ENCODE data around the gene DCDC2B. TPM values are rescaled to one million over a fixed set of nuclear protein-coding genes. Genes with fewer than 3 reads are reported as not detected.

DCDC2B gene
- total RNA-seq, 2 experiments from 2014 or later: 0.06 to 0.29 TPM

GRCh38 chr1:32239790-32240139 is 30.9 kb downstream of the DCDC2B start:
- no TSS peak for BruUV-seq (replicated peaks)
- H3K36me3 ChIP-seq (ENCODE audit: insufficient read depth, low read length): peaks cover 4% of the 10 kb centered on the region; the same call in 1 of the 2 replicates
- H3K27ac ChIP-seq (ENCODE audit: low read depth, low read length, poor library complexity, severe bottlenecking): no peak overlapping the region
- ChIA-PET CTCF (ENCODE audit: unreplicated experiment) (no interaction called here), POLR2A (interaction anchor here (0.9 to 2.0 kb wide), 2 partner anchors 11 to 16 kb away, joined by 4 to 7 read pairs; partner anchors contain the start of gene LCK)
- no peak overlapping the region for H3K4me3 ChIP-seq (ENCODE audit: low read depth, low read length, poor library complexity, severe bottlenecking)
- peak overlapping the region; percentile 86; the same call in 1 of the 2 replicates for H2AFZ ChIP-seq (ENCODE audit: low read length)
- no peaks in the 10 kb centered on the region for H3K79me2 ChIP-seq (ENCODE audit: insufficient read depth, low read depth, low read length)
- H3K4me1 ChIP-seq (ENCODE audit: insufficient read depth, low read length, poor library complexity, severe bottlenecking): peaks cover 35% of the 10 kb centered on the region
- intact Hi-C loops (cut with micrococcal nuclease; ENCODE audit: unreplicated experiment): no loop called here
- peak overlapping the region; percentile 74 for H3K4me2 ChIP-seq (ENCODE audit: low read length)
- no peaks in the 10 kb centered on the region for H4K20me1 ChIP-seq (ENCODE audit: insufficient read depth, low read length)
- DNase-seq (ENCODE audit: low spot score): no peak
- H3K9me2 ChIP-seq (ENCODE audit: insufficient read depth, low read length): no peaks in the 10 kb centered on the region
- H3K9me3 ChIP-seq (ENCODE audit: low read length): no peaks in the 10 kb centered on the region
- TF ChIP-seq EZH2phosphoT487 (IDR thresholded peaks at IDR 0.05; ENCODE audit: borderline replicate concordance, low read depth, low read length): no peak
- TF ChIP-seq CTCF (conservative IDR thresholded peaks at IDR 0.05; ENCODE audit: low read length): no peak

- H3K4me2 ChIP-seq (ENCODE audit: low read length): peak overlapping the region; percentile 74
- H3K9me2 ChIP-seq (ENCODE audit: insufficient read depth, low read length): no peaks in the 10 kb centered on the region
- no peaks in the 10 kb centered on the region for H3K79me2 ChIP-seq (ENCODE audit: insufficient read depth, low read depth, low read length)
- no peaks in the 10 kb centered on the region for H4K20me1 ChIP-seq (ENCODE audit: insufficient read depth, low read length)
- H3K36me3 ChIP-seq (ENCODE audit: insufficient read depth, low read length): peaks cover 4% of the 10 kb centered on the region; the same call in 1 of the 2 replicates
- H3K4me1 ChIP-seq (ENCODE audit: insufficient read depth, low read length, poor library complexity, severe bottlenecking): peaks cover 36% of the 10 kb centered on the region
- ChIA-PET POLR2A (interaction anchor here (0.9 to 2.0 kb wide), 3 partner anchors 11 to 16 kb away, joined by 4 to 7 read pairs (median 5); partner anchors contain the start of gene LCK), CTCF (ENCODE audit: unreplicated experiment) (interaction anchor here (0.6 to 1.2 kb wide), 2 partner anchors 9 to 39 kb away, joined by 3 to 6 read pairs; no protein-coding TSS in a partner anchor)
- H3K27ac ChIP-seq (ENCODE audit: low read depth, low read length, poor library complexity, severe bottlenecking): no peak overlapping the region
- TF ChIP-seq EZH2phosphoT487 (IDR thresholded peaks at IDR 0.05; ENCODE audit: borderline replicate concordance, low read depth, low read length) (no peak), CTCF (conservative IDR thresholded peaks at IDR 0.05; ENCODE audit: low read length) (peak; percentile 52; the same call in 1 of the 2 replicates)
- no peaks in the 10 kb centered on the region for H3K9me3 ChIP-seq (ENCODE audit: low read length)
- DNase-seq (ENCODE audit: low spot score): peak; percentile 41
- intact Hi-C loops (cut with micrococcal nuclease; ENCODE audit: unreplicated experiment): no loop called here
- peak overlapping the region; percentile 59 for H3K4me3 ChIP-seq (ENCODE audit: low read depth, low read length, poor library complexity, severe bottlenecking)
- no TSS peak for BruUV-seq (replicated peaks)
- peak overlapping the region; percentile 86 for H2AFZ ChIP-seq (ENCODE audit: low read length)
These were observed 31.5 kb downstream of the DCDC2B start for GRCh38 chr1:32240140-32240951.
